HepG2 (cell line): ENCODE measurements around the gene CTDP1. TPM values are rescaled to one million over a fixed set of nuclear protein-coding genes. Genes with fewer than 3 reads are reported as not detected.

Experiments used
- ATAC-seq: fragments of 200-7000 bp; cut with Tn5 transposase; 3 replicates; pipeline ENCODE4 v1.9.1; 2020; ENCODE audit warnings: mild to moderate bottlenecking, moderate library complexity
- BruUV-seq: library from RNA; stranded (reverse); fragments of 400-500 nt; replicated peaks from 2 replicates; lab custom pipeline; 2021; lab: Mats Ljungman, UMichigan
- CTCF ChIA-PET: fragments of 300-600 bp; formaldehyde crosslinking; extraction: SDS; loops from one replicate; lab custom pipeline; 2021; ENCODE audit warnings: low total read pairs, inconsistent platforms, low intra/inter-chr PET ratio; lab: Yijun Ruan, JAX
- POLR2A ChIA-PET: fragments of 350-600 bp; sonication (Branson Sonifier 250); formaldehyde crosslinking; loops from one replicate; lab custom pipeline; 2020; ENCODE audit warnings: antibody characterized with exemption, inconsistent platforms; lab: Yijun Ruan, JAX
- DNase-seq: peaks from one replicate; pipeline ENCODE4 v3.0.0-alpha.2; 2015; ENCODE audit warnings: low spot score
- FAIRE-seq: peaks from 3 replicates; lab custom pipeline; 2011; peaks lifted over from hg19 to GRCh38; lab: Jason Lieb, UNC
- H2AFZ ChIP-seq: one replicate; pipeline ENCODE4 v1.6.1; 2011; ENCODE audit warnings: low read length, inconsistent platforms
- H3K27ac ChIP-seq: fragments of 300-600 bp; 3 replicates; pipeline ENCODE4 v1.8.0; 2011; ENCODE audit warnings: mixed run types, mild to moderate bottlenecking, mixed read lengths, low read length, inconsistent platforms; ENCODE audit not compliant: insufficient read depth; ENCODE audit errors: extremely low read length
- H3K27me3 ChIP-seq, 2 experiments: fragments of 200-600 bp in 1 of 2; 2 replicates in 1 of 2; 3 replicates in 1 of 2; pipeline versions ENCODE4 v1.6.0 to v1.8.0; 2011; ENCODE audit warnings: low read length in 2 of 2, mild to moderate bottlenecking in 2 of 2, moderate library complexity in 2 of 2, inconsistent platforms in 1 of 2; ENCODE audit not compliant: insufficient read depth in 2 of 2, control insufficient read depth in 1 of 2
- H3K36me3 ChIP-seq, 2 experiments: fragments of 200-600 bp in 1 of 2; replicated peaks in 1 of 2; 2 replicates in 1 of 2; 3 replicates in 1 of 2; pipeline versions ENCODE4 v1.5.1 to v1.8.0; 2011; ENCODE audit warnings: low read length in 2 of 2, inconsistent platforms in 1 of 2; ENCODE audit not compliant: insufficient read depth in 2 of 2, control insufficient read depth in 1 of 2
- H3K4me1 ChIP-seq: 2 replicates; pipeline ENCODE4 v1.5.1; 2012; ENCODE audit warnings: low read length, inconsistent platforms; ENCODE audit not compliant: insufficient read depth
- H3K4me2 ChIP-seq: 2 replicates; pipeline ENCODE4 v1.6.0; 2011; ENCODE audit warnings: low read depth, low read length, inconsistent platforms
- H3K4me3 ChIP-seq, 3 experiments: fragments of 200-600 bp in 1 of 3; sonication (generic), shearing (Covaris generic) in 1 of 3; replicated peaks in 1 of 3; 2 replicates each; pipeline ENCODE4 v1.5.1; 2011 to 2016; ENCODE audit warnings: low read length in 3 of 3, inconsistent platforms in 2 of 3, low read depth in 2 of 3, mild to moderate bottlenecking in 2 of 3, control low read depth in 1 of 3, mixed read lengths in 1 of 3; ENCODE audit not compliant: insufficient read depth in 1 of 3
- H3K79me2 ChIP-seq: one replicate; pipeline ENCODE4 v1.6.1; 2011; ENCODE audit warnings: low read length, inconsistent platforms; ENCODE audit not compliant: insufficient read depth
- H3K9ac ChIP-seq: 2 replicates; pipeline ENCODE4 v1.6.0; 2011; ENCODE audit warnings: mild to moderate bottlenecking, low read depth, low read length, inconsistent platforms; ENCODE audit not compliant: insufficient read depth
- H3K9me3 ChIP-seq: 2 replicates; pipeline ENCODE4 v1.5.1; 2012; ENCODE audit warnings: mild to moderate bottlenecking, low read length
- H4K20me1 ChIP-seq: 2 replicates; pipeline ENCODE4 v1.6.0; 2011; ENCODE audit warnings: inconsistent platforms, mild to moderate bottlenecking, low read length, moderate library complexity; ENCODE audit not compliant: insufficient read depth
- FOSL2 ChIP-seq: sonication (generic); formaldehyde crosslinking; IDR thresholded peaks from 2 replicates; pipeline ENCODE4 v1.4.0; 2020; ENCODE audit warnings: missing genetic modification reagents
- HNF4G ChIP-seq, 2 experiments: sonication (generic) in 1 of 2; formaldehyde crosslinking in 1 of 2; IDR thresholded peaks; 2 replicates each; pipeline versions ENCODE4 v1.4.0 to v1.6.1; 2011 to 2020; ENCODE audit warnings: borderline replicate concordance in 2 of 2, low read depth in 2 of 2, mild to moderate bottlenecking in 2 of 2, low read length in 1 of 2, missing genetic modification reagents in 1 of 2, moderate library complexity in 1 of 2
- ZNF562 ChIP-seq: sonication (generic); formaldehyde crosslinking; IDR thresholded peaks from 2 replicates; pipeline ENCODE4 v1.8.0; 2022; ENCODE audit warnings: missing genetic modification reagents, borderline replicate concordance
- WGBS: methylation state at CpG from one replicate; pipeline ENCODE4 v1.1.6; 2017; ENCODE audit warnings: low lambda C conversion rate; 5-methylcytosine and 5-hydroxymethylcytosine counted together
- in situ Hi-C: cut with HindIII; loops from 2 replicates; pipeline ENCODE4 v1.10.0; 2017; ENCODE audit warnings: low pct_unique_long_range_greater_than_20kb; ENCODE audit not compliant: extremely low pct_ligation_motif_present
- intact Hi-C: fragments of 100-400 bp; cut with micrococcal nuclease; formaldehyde crosslinking; loops from one replicate; pipeline ENCODE4 v1.10.0; 2022; ENCODE audit not compliant: unreplicated experiment
- polyA plus RNA-seq, 8 experiments: library from polyadenylated mRNA; depleted of rRNA in 3 of 8; stranded (reverse) in 7 of 8; unstranded in 1 of 8; fragments of >200 nt; fragmentation: Illumina TruSeq in 4 of 8; extraction: Trizol in 4 of 8; gene quantifications; 2 replicates each; pipeline versions ENCODE4 v1.2.1 to v1.2.3, GENCODE V29; 2011 to 2016; ENCODE audit warnings: low read depth in 4 of 8, missing spikeins in 1 of 8, mixed read lengths in 1 of 8; ENCODE audit not compliant: insufficient read depth in 1 of 8
- total RNA-seq, 5 experiments: library from RNA; depleted of rRNA; stranded (reverse); fragments of >200 nt; fragmentation: Illumina TruSeq; extraction: Trizol; gene quantifications; 2 replicates each; pipeline ENCODE4 v1.2.3, GENCODE V29; 2016; ENCODE audit warnings: low read depth in 1 of 5

CTDP1 gene
- total and polyA plus RNA-seq, 2 of the 13 experiments (the other 11 are each of a cell fraction or from before 2014, with no cell fraction given) = 6.9 to 11.0 TPM

GRCh38 chr18:79637921-79638909, 41.4 kb upstream of the CTDP1 start:
- intact Hi-C loops = no loop called here
- Histone ChIP-seq H3K79me2 (no peaks in the 10 kb centered on the region), H3K4me3 (no peak overlapping the region), H3K27me3 (peaks cover 2 to 22% of the 10 kb centered on the region in 2 experiments; a peak in 3 of 5 replicates), H3K9me3 (peaks cover 6% of the 10 kb centered on the region; the same call in 1 of the 2 replicates), H3K36me3 (no peaks in the 10 kb centered on the region), H2AFZ (no peak overlapping the region), H4K20me1 (no peaks in the 10 kb centered on the region), H3K27ac (no peak overlapping the region), H3K9ac (no peak overlapping the region), H3K4me2 (no peak overlapping the region), H3K4me1 (no peaks in the 10 kb centered on the region)
- CTCF ChIA-PET = no interaction called here
- BruUV-seq = no TSS peak
- FAIRE-seq (no peak), ATAC-seq (no peak), DNase-seq (no peak)
- 65% methylated on average over 29 of the region's 99 CpGs for WGBS
- in situ Hi-C loops = no loop called here
- POLR2A ChIA-PET = no interaction called here
- TF ChIP-seq FOSL2 (CRISPR knock-in tag) = no peak

DNA sequence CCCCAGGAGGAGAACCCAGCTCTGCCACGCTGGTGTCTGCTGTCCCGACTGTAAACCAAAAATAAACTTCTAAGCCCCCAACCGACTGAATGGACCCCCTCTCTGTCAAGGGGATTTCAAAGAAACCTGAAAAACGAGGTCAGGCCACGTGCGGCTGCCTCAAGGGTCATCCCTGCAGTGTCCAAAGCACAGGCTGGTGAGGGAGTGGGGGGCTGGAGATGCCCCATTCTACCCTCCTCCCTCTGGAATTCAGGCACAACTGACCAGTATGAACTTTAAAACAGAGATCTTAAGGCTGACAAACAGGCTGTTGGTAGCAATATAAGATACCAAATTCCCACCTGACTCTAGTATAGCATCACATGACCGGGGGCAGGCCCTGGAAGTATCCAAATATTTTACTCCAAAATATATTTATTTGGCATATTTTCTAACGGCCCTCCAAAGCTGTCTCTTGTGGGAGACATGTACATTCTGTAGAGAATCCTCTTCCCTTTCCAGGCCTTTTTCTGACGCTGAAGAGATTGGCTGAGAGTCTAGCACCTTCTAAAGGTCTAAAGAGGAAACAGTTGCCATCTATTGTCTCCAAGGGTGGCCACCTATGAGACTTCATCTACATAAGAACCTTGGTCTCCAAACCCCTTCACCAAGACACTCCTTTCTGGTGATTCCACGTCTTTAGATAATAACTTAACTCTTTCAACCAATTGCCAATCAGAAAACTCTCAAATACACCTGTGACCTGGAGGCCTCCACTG, 40.4 kb upstream of the CTDP1 start:
- no peaks in the 10 kb centered on the region for H3K9me3 ChIP-seq
- H3K36me3 ChIP-seq = no peaks in the 10 kb centered on the region
- FAIRE-seq (no peak), ATAC-seq (no peak), DNase-seq (no peak)
- no peaks in the 10 kb centered on the region for H4K20me1 ChIP-seq
- no peak overlapping the region for H2AFZ ChIP-seq
- no peak overlapping the region for H3K27ac ChIP-seq
- ChIA-PET CTCF (no interaction called here), POLR2A (no interaction called here)
- in situ Hi-C loops (no loop called here), intact Hi-C loops (no loop called here)
- no TSS peak for BruUV-seq
- 15% methylated on average over 9 of the region's 10 CpGs for WGBS
- no peak overlapping the region for H3K9ac ChIP-seq
- no peak overlapping the region for H3K4me3 ChIP-seq
- TF ChIP-seq HNF4G (IDR thresholded peaks at IDR 0.05; ENCODE audit: borderline replicate concordance, low read depth, low read length) = no peak
- TF ChIP-seq HNF4G (CRISPR knock-in tag; IDR thresholded peaks at IDR 0.05; ENCODE audit: borderline replicate concordance, low read depth) = no peak
- no peak for TF ChIP-seq ZNF562 (CRISPR knock-in tag)
- H3K4me2 ChIP-seq = no peak overlapping the region
- no peaks in the 10 kb centered on the region for H3K79me2 ChIP-seq
- H3K27me3 ChIP-seq = peaks cover 2 to 30% of the 10 kb centered on the region in 2 experiments; a peak in 3 of 5 replicates
- no peaks in the 10 kb centered on the region for H3K4me1 ChIP-seq
